Measurements from ENCODE around the gene PROX2.

Gene PROX2, protein sequence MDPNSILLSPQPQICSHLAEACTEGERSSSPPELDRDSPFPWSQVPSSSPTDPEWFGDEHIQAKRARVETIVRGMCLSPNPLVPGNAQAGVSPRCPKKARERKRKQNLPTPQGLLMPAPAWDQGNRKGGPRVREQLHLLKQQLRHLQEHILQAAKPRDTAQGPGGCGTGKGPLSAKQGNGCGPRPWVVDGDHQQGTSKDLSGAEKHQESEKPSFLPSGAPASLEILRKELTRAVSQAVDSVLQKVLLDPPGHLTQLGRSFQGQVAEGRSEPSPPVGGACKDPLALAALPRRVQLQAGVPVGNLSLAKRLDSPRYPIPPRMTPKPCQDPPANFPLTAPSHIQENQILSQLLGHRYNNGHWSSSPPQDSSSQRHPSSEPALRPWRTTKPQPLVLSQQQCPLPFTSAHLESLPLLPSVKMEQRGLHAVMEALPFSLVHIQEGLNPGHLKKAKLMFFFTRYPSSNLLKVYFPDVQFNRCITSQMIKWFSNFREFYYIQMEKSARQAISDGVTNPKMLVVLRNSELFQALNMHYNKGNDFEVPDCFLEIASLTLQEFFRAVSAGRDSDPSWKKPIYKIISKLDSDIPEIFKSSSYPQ

DNA sequence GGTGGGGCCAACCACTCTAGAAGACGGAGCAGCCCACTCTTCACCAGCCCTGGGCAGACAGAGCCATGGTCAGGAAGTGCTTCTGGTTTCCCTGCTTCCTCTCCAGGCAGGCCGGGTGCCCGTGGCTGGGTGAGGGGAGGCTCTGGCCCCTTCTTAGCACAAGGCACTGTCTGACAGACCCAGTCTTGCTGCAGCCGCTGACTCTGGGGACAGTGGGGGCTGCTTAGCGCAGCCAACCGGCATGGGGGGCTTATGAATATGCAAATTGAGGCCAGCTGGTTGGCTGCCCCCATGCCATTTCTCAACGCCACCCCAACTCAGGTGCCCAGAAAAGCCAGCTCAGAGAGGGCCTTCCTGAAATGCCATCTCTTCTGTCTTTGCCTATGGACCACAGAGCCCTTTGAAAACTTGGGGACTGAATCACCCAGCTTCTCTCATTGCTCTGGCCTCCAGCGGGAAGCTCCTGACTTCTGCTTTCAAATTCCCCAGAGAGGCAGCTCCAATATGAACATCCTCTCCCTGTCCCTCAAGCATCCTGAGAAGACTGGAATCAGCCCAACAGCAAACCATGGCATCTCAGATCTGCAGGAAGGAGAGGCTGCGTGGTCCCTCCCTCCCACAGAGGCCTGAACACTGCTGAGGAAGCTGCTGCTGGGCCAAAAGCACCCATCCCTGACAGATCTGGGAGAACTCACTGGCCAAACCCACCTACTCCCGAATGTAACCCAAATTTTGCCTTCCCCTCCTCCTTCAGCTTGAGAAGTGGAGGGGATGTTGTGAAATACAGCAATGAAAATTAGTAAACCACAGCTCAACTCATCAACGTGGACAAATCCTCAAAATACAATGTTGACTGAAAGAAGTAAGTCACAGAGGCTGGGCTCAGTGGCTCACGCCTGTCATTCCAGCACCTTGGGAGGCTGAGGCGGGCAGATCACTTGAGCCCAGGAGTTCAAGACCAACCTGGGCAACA lies at the start of gene PROX2:
Gene PROX2 (minus strand): TSS at position 205 of the 973 bp plus-strand sequence. CDS start 12,311 bp downstream, outside the sequence.
- DNase-seq: no peak

DNA sequence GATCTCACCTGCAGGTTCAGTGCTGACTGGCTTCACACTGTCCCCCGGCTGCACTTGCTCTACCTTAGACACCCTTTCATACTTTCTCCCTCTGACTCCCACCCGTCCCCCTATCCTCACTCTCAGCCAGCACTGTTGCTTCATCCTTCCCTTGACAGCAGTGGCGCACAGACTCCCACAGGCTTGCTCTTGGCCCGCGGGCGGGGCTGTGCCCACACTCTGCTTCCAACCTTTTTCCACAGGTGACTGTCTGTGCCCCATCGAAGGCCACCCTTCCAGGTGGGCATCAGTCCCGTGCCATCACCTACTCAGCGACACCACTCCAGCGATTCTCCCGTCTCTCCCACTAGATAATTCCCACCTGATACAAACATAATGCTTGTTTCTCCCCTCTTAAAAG lies 48.1 kb upstream of the PROX2 start:
- no peak for DNase-seq

DNA sequence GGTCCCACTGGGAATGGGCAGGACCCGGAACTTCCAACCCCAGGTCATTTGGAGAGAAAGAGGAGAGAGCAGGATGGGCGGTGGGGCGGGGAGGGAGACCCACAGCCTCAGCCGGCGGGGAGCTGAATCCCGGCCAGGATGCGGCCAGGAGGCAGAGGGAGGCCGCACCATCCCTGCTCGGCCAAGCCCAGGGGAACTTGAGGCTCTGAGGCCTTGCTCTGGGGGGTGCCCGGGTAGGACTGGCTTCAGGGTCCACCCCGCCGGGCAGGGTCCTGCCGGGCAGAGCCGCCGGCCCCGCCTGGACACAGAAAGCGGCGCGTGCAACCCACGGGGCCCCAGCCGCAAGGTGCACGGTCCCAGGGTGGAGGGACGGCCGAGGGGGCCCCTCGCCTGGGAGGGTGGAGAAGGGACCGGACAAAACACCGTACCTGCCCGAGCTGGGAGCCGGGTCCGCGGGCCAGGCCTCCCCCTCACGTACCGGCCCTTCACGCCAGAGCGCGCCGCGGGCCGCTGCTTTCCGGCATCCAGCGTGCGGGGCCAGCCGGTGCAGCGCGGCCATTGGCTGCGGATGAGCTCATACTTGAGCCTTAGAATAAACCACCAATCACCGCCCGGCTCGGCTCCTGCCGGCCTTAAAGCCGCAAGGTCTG lies 46.9 kb upstream of the PROX2 start, which contains the start of gene RPS6KL1:
Gene RPS6KL1 (minus strand): TSS at position 509 of the 650 bp plus-strand sequence. CDS start 1,719 bp downstream, outside the sequence.
- peak; percentile 75 for DNase-seq

DNA sequence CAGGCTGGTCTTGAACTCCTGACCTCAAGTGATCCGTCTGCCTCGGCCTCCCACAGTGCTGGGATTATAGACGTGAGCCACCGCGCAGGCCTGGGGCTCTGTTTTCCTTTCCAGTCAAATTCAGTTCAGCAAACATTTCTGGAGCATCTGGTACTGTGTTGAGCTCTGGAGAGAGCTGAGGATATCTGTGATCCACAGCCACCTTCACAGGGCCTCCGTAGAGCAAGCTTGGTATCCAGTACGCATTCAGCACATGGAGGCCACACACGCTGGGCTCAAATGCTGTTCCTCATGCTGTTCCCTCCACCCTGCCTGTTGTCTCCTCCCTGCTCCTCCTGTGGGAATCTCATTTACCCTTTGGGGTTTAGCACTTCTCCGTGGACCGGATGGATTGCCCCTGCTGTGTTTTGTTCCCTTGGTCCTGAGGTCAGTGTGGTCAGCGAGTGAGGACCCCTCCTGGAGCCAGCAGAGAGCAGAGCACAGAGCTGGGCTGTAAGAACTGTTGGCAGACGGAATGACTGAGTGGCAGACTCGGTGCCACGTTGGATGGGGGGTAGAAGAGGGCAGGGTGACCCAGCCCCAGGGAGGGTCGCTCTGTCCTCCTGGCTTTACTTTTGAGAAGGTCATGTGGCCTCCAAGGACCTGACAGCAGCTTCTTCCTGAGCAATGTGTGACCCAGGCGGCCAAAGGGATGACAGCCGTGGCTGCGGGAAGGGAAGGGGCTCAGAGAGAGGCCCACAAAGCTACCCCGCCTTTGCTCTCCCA lies 46.2 kb upstream of the PROX2 start:
- no peak for DNase-seq

DNA sequence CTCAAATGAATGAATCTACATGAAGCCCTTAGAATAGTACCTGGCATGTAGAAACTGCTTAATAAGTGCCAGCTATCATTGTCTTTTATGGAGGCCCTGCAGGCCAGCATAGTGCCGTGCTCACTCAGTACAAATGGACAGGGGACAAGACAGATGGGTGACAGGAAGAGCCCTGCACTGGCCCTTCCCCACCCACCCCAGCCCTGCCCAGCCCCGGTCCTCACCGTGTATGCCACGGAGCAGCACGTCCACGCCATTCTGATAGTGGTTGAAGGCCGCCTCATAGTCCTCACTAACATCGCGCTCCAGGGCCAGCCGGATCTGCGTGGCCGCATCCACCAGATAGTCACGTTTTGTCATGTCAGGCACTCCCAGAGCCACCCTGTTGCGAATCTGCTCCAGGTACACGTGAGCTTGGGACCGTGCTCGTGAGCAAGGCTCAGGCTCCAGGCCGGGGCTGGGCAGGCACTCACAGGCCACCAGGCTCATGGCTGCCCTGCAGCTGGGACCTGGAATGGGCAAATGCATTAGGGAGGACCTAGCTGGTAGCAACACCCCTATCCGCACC lies 45.2 kb upstream of the PROX2 start:
- DNase-seq: no peak

DNA sequence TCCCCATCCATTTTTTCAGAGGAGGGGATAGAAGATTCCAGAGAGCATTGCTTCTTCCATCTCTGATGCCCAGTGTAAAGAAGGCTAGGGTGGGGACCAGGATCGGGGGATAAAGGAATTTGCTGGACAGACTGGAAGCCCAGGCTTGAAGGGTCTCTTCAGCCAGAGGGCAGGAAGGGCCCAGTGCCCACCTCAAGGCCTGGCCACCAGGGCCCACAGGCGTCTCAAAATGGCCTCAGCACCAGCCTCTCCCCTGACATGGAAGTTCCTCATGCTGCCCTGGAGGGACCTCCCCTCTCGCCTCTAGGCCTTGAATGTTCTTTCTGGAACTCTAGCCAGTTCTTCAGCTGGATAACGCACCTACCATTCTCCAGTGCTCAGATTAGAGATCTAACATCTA lies 44.3 kb upstream of the PROX2 start:
- no peak for DNase-seq

DNA sequence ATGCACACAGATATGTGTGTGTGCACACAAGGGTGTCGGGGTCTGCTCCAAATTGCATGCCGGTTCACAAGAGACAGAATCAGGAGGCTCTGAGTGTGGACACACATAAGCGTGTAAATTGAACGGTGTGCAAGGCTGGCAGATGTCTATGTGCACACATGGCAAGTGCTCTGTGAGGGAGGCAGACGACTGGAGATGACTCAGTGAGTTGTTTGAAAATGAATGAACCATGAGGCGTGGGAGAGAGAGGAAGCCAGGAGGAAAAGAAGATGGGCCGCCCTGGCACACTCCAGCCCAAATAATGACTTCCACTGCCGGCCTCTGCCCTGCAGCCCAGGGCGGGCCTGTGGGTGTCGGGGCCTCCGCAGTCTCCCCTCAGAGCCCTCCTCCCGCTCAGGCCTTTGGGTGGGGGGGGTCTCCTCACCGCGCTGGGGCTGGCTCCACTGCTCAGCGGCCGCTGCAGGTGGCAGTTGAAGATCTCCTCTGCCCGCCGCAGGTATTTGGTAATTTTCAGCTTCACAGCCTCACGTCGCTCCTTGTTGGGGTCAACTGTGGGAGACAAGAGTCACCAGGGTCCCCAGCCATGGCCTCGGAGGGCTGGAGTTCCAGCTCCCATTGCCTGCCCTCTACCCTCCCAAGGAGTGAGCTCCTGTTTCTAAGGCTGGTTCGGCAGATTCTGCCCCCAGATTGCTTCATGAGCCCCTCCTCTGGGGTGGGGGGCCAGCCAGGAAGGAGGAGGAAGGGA lies 43.6 kb upstream of the PROX2 start:
- DNase-seq: no peak

DNA sequence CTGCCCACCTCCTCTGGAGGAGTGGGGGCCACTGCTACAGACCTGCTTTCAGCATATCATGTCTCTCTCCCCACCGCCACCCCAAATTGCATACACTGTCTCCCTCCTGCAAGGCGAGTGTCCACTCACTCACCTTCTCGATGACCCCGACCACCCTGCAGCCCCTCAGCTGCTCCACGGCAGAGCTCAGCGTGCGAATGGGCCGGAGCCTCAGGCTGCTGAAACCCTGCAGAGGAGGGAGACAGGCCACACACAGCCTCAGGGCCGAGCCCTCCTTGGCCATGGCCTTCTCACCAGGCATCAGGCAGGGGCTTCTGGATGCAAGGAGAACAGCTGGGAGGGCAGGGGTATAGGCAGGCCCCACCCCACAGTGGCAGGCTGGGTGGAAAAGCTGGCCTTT lies 42.4 kb upstream of the PROX2 start:
- DNase-seq: no peak

DNA sequence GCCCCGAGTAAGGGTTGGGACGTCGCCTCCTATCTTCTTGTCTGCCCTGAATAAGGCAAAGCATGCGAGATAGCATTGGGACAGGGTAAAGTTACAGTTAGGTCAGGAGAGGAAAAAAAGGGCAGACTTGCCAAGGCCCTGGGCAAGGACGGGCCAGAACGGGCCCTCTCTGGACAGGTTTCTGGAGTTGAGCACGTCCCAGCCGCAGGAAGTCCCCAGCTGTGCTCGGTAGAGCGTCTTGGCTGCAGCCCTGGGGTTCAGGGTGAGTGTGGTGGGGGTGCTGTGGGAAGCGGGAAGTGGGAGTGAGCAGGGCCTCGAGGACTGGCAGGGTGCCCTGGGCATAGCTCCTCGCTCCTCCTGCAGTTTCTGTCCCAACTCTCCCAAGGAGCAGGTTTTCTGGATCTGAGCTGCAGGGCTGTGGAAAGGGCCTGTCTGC lies 41.7 kb upstream of the PROX2 start:
- no peak for DNase-seq

DNA sequence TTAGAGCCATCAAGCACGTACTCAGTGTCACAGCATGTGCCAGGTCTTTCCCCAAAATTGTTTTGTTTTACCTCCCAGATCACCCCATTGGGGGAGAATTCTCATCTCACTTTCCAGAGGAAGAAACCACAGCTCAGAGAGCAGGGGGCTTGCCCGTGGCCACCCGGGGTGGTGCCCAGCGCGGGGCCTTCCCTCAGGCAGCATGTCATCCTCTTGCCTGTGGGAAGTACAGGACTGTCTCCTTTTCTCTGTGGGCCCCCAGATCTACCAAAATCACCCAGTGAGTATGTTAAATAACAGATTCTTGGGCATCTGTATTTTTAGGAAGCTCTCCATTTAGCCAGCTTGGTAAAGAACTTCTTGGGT lies 41.2 kb upstream of the PROX2 start:
- DNase-seq: no peak

DNA sequence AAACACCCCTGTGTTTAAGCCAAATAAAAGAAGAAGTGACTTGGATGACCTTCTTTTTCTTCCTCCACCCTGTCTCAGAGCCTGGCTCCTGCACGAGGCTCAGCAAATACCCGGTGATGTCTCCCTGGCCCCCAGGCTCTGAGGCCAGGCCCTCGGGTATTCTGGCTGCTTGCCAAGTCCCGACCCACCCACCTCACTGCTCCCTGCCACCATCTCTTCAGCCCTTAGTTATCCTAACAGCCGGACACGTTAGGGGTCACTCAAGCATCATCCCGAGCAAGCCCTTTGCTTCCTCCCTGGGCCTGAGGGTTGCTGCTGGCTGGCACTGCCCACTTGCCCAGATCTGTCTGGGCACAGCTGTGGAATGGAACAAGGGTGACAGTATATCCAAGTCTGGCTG lies 39.9 kb upstream of the PROX2 start:
- no peak for DNase-seq

DNA sequence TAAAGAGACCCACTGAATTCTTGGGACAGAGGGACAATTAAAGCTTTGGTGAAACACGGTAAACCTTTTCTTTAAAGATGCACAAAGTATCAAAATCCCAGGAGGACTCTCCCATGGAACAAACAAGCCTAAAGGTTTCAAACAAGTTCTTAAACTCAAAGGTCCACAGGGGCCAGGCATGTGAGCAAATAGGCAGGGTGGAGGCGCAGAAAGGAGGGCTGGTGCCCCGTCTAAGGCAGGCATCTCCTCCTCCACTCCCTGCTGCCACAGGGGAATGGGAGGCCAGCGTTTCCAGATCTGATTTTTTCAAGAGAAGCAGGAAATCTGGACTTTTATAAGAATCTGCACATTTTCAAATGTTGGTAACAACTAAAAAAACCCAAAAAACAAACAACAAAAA lies 39.5 kb upstream of the PROX2 start:
- no peak for DNase-seq

DNA sequence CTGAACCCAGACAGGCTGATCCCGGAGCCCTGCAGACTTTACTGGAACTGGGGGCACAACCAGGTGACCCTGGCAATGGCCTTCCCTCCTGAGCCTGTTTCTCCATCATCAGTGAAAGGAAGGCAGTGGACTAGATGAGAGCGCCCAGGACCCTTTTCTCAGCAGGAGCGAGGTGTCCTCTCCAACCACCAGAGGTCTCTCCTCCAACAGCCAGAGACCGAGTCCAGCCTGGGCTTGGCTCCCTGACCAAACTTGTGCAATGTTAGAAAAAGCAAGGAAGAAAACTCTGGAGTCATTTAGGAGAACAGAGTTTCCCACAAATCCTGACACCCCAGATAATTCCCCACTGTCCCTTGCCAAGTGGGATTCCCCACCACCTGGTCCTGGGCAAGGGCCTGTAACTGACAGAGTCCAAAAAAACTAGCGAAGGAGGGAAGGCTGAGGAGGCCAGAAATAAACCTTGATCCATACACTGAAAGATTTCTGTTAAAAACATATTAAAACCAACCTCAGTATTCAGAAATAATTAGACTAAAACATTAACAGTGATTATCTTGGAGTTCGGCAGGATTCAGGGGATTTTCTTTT lies 38.1 kb upstream of the PROX2 start:
- no peak for DNase-seq

DNA sequence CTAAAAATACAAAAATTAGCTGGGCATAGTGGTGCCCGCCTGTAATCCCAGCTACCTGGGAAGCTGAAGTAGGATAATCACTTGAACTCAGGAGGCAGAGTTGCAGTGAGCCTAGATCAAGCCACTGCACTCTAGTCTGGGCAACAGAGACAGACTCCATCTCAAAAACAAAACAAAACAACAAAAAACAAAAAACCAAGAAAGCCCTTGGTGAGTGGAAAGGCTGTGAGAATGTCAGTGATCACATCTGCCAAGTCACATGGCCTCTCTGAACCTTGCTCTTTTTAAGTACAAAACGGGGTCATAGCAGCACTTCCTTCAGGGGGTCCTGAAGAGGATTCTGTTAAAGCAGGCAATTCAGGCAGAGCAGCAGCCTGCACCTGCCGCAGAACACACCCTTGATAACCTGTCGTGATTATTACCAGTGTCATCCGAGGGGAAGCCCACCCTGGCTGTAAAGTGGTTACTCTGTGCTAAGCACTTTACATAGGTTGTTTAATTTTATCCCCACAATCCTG lies 37.5 kb upstream of the PROX2 start:
- DNase-seq: no peak

DNA sequence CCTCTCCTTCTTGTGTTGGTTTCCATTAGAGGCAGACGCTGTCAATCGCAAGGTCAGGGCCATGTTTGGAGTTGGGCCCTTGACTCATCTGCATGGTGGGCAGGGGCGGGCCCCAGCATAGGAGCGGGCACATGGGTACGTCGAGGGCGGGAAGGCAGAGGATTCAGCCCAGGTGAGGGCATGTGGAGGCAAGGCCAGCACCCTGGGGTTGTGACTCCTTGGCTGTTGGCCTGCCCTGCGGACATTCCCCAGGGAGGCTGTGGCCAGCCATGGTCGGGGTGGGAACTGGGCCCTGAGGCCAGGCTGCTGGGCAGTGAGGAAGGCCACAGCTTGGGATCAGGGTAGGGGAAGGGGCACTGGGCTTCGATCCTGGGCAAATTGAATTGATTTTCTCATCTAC lies 36.9 kb upstream of the PROX2 start:
- no peak for DNase-seq

DNA sequence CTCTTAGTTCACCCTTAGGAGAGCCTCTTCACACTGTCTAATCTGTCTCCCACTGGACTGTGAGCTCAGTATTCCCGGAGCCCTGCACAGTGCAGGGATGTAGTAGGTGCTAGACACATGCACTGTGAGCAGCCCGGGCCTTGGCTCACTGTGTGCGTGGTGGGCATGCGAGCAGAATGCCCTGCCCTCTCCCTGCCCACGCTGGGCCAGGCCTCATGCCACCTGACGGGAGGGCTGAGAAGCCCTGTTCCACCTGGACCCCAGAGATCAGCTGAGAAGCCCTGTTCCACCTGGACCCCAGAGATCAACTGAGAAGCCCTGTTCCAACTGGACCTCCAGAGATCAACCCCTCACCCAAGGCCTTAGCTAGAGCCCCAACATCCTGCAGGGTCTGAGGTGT lies 36.2 kb upstream of the PROX2 start:
- DNase-seq: no peak

DNA sequence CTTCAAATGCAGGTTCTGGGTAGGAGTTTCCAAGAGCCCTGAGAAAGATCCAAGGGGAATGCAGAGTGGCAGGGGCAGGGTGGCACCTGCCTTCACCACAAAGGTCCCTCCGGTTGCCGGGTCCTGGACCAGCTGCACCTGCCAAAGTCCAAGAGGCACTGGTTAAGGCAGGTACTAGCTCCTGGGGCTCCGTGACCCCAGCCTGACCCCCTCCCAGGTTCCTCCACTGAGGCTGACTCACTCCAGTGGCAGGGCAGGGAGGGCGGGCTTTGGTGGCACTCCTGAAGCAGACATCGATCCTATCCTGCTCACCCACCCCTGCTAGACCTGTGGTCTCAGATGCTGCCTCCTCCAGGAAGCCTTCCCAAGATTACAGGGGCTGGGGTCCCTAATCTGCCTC lies 35.8 kb upstream of the PROX2 start:
- DNase-seq: no peak

DNA sequence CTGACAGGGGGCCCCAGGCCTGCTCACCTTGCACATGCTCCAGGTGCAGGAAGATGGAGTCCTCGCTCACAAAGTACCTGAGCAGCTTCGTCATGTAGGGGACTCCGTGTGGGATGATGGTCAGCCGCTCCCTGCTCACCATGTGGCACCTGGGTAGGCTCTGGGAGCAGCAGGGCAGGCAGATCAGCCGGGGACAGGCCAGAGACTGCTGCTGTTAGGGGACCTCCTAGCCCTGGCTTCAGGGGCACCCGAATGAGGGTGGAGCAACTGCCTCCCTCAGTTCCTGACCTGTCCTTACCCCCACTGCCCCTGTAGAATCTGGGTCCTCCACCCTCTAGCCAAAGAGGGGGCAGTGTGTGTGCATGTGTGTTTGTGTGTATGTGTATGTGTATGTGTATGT lies 35.3 kb upstream of the PROX2 start:
- DNase-seq: no peak

DNA sequence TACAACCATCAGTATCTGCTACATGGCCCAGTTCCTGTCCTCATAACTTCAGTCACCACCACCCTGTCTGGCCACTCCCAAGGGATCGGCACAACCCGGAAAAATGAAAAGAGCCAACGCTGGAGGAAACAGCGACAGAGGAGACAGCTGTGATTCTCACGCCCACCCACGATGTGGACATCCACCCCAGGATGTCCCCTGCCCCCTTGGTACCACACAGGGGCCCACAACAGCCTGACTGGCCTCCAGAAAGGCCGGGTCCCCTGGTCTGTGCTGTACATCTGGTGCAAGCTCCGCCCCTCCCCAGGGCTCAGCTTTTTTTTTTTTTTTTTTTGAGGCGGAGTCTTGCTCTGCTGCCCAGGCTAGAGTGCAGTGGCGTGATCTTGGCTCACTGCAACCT lies 34.6 kb upstream of the PROX2 start:
- no peak for DNase-seq

DNA sequence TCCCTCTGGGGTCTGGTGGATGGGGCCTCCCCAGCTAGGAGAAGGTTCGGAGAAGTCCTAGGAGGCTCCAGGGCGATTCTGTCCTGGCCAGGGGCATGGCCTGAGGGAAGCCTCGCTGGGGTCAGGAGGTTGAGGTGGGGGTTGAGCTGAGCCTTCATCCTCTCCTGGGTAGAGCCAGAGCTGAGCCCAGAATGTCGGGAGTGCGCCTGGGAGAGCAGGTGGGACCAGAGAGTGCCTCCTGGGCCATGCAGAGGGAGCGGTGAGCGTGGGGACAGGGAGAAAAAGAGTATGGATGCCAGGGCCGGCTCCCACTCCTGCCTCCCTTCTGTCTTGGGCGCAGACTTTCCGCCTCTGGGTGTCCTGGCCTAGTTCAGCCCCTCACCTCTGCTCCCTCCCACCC lies 34.0 kb upstream of the PROX2 start:
- DNase-seq: no peak

Data from NCI-H524 treated with DMSO at 0.1 percent for 48 hours (cell line).